Ovary (tissue), 3 donors: ENCODE data around the gene ADAM12.

ENCODE experiments used
- EP300 ChIP-seq: sonication (generic); formaldehyde crosslinking; IDR thresholded peaks from one replicate; pipeline ENCODE4 v1.6.1; 2017; ENCODE audit warnings: antibody characterized with exemption
- POLR2A ChIP-seq: fragments of 450-650 bp; IDR thresholded peaks from one replicate; pipeline ENCODE4 v1.6.1; 2017; ENCODE audit warnings: antibody characterized with exemption, mild to moderate bottlenecking, moderate library complexity
- TF ChIP-seq, protein P1 (sequence below), 3 donors: fragments of 450-650 bp in 2 of 3; fragments of 200-600 bp in 1 of 3; IDR thresholded peaks; one replicate each; pipeline versions ENCODE4 v1.5.1 to v1.8.0; 2016 to 2022; ENCODE audit warnings: antibody characterized with exemption in 3 of 3, mild to moderate bottlenecking in 1 of 3
- donor health status: DM: no; HTN: no; CAD: no.

DNA sequence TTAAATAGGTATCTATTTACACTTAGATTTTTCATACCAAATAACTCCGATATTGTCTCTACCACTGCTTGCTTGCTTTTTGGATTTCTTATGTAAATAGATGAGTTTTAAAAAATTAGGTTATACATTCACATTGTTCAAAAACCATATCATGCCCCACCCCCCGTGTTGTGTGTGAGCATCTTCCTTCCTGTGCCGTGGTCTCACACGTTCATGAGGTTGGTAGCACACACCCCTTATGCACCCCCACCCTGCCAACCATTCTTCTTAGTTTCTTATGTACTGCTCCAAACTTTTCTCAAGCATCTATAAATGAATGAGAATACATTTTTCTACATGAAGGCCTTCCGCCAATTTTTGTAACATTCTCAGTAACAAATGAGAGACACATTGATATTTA, 376.3 kb downstream of the ADAM12 start:
- TF ChIP-seq, protein P1, sequence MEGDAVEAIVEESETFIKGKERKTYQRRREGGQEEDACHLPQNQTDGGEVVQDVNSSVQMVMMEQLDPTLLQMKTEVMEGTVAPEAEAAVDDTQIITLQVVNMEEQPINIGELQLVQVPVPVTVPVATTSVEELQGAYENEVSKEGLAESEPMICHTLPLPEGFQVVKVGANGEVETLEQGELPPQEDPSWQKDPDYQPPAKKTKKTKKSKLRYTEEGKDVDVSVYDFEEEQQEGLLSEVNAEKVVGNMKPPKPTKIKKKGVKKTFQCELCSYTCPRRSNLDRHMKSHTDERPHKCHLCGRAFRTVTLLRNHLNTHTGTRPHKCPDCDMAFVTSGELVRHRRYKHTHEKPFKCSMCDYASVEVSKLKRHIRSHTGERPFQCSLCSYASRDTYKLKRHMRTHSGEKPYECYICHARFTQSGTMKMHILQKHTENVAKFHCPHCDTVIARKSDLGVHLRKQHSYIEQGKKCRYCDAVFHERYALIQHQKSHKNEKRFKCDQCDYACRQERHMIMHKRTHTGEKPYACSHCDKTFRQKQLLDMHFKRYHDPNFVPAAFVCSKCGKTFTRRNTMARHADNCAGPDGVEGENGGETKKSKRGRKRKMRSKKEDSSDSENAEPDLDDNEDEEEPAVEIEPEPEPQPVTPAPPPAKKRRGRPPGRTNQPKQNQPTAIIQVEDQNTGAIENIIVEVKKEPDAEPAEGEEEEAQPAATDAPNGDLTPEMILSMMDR (IDR thresholded peaks at IDR 0.05) = no peak
- TF ChIP-seq POLR2A (no peak), EP300 (no peak)
